NCI-H2227 treated with DMSO at 0.1 percent for 48 hours (cell line): ENCODE measurements around the gene CLDN9.
"Not testable (repeated sequence)": the region's sequence is repeated elsewhere in the genome, so short reads cannot be mapped to it uniquely, and the experiment has no call there.

ENCODE experiments used
- DNase-seq: peaks from one replicate; lab custom pipeline; 2025; lab: John Stamatoyannopoulos, UW

Gene CLDN9

DNA sequence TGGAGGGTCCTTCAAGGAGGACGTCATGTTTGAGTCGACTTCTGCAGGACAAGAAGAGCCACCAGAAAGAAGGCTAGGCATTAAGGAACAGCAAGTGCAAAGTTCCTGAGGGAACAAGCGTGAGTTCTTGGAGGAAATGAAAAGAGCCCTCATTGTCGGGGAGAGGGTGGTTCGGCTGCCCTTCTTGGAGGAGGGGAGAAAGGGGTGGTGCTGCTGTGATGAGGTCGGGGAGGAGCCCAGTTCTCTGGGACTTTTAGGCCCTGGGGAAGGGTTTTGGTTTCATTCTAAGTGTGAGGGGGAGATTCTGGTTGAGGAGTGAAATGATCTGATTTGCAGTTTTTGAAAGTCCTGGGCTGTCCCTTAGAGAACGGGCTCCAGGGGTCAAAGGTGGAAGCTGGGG lies 19.9 kb downstream of the CLDN9 start:
- no peak for DNase-seq

DNA sequence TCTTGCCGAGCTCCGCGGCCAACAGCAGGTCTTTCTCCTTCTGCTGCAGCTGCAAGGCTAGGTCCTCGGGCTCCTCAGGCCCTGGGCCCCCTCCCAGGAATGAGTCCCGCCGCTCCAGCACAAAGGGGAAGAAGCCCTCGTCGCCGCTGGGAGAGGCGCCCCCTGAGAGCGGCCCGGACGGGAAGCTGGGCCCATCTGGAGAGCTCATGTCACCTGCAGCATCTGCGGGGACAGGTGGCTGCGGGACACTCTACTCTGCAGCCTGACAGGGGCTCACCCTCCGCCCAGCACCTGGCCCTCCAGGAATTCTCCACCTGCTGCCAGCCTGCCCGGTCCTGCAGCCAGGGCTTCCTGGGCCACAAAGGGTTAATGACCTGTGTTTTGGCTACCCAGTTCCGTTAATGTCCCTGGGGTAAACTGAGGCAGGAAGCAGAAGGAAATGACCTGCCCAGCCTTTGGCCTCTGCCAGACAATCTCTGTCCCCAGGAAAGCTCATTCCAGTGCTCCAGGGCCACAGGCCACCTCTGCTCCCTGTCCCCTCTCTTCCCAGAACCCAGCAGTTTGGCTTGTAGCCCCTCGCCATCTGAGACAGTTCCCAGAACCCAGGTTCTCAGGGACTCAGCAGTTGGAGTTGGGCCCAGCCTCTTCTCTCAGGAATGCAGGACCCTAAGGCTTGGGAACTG lies 22.7 kb downstream of the CLDN9 start:
- DNase-seq, result no peak

GRCh38 chr16:3035972-3036725 lies 23.4 kb downstream of the CLDN9 start:
- DNase-seq, result no peak

- no peak for DNase-seq
Observed at GRCh38 chr16:3036726-3037315, 24.1 kb downstream of the CLDN9 start, which contains the start of gene BICDL2. TSS of gene BICDL2 (minus strand) at chr16:3036944. CDS start at chr16:3035496, 1,448 bp downstream.

DNA sequence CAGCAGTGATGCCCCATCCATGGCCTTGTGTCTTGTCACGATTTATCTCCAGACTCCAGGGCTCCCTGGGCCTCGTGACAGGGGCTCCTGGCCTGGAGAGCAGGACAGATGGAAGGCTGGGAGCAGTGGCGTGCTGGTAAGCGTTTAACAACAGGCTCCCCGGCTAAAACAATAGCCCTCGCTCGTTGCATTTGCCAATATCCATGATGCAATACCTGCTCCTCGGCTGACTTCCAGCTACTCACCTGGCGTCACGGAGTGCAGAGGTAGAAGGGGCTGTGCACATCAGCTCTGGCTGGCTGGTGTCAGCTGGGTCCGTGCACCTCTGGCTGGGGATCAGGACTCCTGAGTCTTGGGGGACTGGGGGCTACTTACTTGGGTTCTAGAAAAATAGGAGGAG lies 25.5 kb downstream of the CLDN9 start:
- no peak for DNase-seq

DNA sequence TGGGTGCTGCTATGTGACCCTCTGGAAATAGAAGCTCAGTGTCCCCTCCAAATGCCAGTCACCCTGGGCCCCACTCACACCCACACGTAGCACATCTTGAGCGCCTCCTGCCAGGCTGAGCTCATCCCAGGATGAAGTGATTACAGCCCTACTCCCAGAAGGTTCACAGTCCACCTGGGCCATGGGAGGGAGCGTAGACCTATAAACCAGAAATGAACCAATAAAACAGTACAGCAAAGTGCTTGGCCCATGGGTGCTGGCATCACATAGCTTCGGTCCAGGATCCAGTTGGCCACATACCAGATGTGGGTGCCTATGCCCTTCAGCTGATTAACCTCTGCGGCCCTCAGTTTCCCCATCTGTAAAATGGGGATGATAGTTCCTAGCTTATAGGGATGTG lies 26.2 kb downstream of the CLDN9 start:
- DNase-seq, result no peak

DNA sequence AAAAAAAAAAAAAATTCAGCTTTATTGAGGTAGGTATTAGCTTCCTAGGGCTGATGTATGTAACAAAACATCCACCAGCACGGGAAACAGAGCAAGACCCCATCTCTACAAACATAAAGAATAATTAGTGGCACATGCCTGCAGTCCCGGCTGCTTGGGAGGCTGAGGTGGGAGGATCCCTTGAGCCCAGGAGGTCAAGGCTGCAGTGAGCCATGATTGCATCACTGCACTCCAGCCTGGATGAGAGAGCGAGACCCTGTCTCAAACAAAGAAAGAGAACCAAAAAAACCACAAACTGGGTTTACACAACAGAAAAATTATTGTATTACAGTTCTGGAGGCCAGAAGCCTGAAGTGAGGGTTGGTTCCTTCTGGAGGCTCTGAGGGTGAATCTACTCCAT lies 29.7 kb downstream of the CLDN9 start:
- no peak for DNase-seq

- no peak for DNase-seq
Observed at GRCh38 chr16:3044708-3045107, 32.0 kb downstream of the CLDN9 start.

GRCh38 chr16:3045758-3046640 lies 33.3 kb downstream of the CLDN9 start, which contains the start of gene MMP25:
TSS of gene MMP25 (plus strand) at chr16:3046561. CDS start at chr16:3046918, 357 bp downstream.
- no peak for DNase-seq

DNA sequence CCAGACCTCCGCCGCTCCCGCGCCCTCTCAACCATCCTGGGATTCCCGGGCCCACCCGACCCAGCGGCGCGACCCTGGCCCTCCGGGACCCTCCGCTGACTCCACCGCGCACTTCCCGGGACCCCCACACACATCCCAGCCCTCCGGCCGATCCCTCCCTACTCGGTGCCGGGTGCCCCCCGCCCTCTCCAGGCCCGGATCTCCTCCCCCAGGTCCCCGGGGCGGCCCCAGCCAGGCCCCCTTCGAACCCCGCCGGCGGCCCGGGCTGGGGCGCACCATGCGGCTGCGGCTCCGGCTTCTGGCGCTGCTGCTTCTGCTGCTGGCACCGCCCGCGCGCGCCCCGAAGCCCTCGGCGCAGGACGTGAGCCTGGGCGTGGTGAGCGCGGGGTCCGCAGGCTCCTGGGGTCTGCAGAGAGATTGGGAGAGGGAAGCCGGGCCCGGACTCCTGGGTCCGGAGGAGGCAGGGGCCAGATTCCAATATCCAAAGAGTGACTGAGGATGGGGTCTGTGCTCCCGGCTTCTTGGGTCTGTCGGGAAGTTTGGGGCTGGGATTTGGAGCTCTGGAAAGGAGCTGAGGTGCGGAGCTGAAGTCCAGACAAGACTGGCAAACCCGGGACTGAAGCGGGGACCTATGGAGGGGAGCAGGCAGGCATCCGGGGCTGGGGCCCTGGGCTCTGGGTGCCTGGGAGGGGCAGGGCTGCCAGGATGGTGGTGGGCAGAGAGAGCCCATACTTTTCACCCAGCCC lies 34.1 kb downstream of the CLDN9 start:
- DNase-seq, result no peak

DNA sequence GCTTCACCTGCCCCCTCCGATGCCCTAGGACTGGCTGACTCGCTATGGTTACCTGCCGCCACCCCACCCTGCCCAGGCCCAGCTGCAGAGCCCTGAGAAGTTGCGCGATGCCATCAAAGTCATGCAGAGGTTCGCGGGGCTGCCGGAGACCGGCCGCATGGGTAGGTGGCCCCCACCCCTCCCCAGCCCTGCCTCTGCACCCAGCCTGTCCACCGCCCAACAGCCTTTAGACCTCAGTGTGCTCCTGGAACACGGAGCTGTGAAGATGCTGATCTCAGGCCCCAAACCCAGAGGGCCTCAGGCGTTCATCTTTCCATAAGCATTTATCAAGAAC lies 34.6 kb downstream of the CLDN9 start:
- DNase-seq, result no peak

DNA sequence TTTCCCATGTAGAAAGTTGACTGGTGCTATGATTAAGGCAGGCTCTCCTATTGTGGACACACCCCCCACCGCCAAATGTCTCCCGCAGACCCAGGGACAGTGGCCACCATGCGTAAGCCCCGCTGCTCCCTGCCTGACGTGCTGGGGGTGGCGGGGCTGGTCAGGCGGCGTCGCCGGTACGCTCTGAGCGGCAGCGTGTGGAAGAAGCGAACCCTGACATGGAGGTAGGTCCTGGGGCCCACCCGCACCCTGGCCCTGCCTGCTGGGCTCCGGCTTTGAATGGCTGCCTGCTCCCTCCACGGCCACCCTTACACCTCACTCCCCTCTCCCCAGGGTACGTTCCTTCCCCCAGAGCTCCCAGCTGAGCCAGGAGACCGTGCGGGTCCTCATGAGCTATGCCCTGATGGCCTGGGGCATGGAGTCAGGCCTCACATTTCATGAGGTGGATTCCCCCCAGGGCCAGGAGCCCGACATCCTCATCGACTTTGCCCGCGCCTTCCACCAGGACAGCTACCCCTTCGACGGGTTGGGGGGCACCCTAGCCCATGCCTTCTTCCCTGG lies 37.3 kb downstream of the CLDN9 start:
- no peak for DNase-seq

- no peak for DNase-seq
Observed at GRCh38 chr16:3050487-3050886, 37.8 kb downstream of the CLDN9 start.

DNA sequence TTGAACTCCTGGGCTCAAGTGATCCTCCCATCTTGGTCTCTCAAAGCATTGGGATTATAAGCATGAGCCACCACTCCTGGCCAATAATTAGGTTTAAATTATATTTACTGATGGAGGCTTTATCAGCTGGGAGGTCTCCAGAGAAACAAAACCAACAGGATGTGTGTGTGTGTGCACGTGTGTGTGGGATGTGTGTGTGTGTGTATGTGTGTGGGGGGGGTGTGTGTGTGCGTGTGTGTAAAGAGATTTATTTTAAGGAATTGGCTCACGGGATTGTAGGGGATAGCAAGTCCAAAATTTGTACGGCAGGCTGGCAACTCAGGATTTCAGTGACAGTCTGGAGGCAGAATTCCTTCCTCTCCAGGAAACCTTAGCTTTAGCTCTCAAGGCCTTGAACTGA lies 38.3 kb downstream of the CLDN9 start:
- no peak for DNase-seq

- no peak for DNase-seq
Observed at GRCh38 chr16:3051494-3051893, 38.8 kb downstream of the CLDN9 start.

GRCh38 chr16:3052571-3053329 lies 40.0 kb downstream of the CLDN9 start:
- not testable (repeated sequence) for DNase-seq

GRCh38 chr16:3053330-3053710 lies 40.6 kb downstream of the CLDN9 start:
- DNase-seq, result not testable (repeated sequence)

GRCh38 chr16:3054965-3055733 lies 42.4 kb downstream of the CLDN9 start:
- no peak for DNase-seq

DNA sequence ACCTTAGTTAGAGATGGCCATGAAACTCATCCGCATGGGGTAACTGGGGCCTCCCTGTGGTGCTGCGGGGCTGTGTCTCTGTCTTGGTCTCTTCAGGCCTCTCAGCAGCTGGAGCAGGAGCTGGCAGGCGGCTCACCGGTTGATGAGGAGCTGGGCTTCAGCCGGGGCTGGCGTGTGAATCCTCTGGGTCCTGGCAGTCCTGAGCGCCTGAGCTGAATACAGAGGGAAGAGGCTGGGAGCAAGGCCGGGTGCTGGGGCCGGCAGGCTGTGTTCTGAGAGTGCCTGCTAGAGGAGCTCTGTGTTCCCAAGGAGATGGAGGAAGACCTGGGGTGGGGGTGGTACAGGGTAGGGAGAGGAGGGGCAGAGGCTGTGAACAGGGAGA lies 43.0 kb downstream of the CLDN9 start:
- DNase-seq, result not testable (repeated sequence)
